GM10248 (cell line): Measurements from ENCODE around the gene PTPRG.

ENCODE experiments used
- CTCF ChIA-PET: fragments of 300-600 bp; sonication (Branson Sonifier 250); formaldehyde crosslinking; extraction: SDS; loops from one replicate; lab custom pipeline; 2021; ENCODE audit warnings: antibody characterized with exemption; lab: Yijun Ruan, JAX
- POLR2A ChIA-PET: fragments of 350-650 bp; sonication (Branson Sonifier 250); formaldehyde crosslinking; extraction: SDS; loops from one replicate; lab custom pipeline; 2020; ENCODE audit warnings: antibody characterized with exemption; lab: Yijun Ruan, JAX
- DNase-seq: peaks from one replicate; pipeline ENCODE4 v3.0.0; 2012; ENCODE audit errors: extremely low spot score
- CTCF ChIP-seq: IDR thresholded peaks from 2 replicates; pipeline ENCODE4 v1.5.1; 2012; ENCODE audit warnings: mild to moderate bottlenecking, low read depth; ENCODE audit errors: extremely low read depth, missing control alignments, control extremely low read depth

The PTPRG gene

GRCh38 chr3:62164746-62165145 is 603.4 kb downstream of the PTPRG start:
- ChIA-PET CTCF (no interaction called here), POLR2A (no interaction called here)
- no peak for TF ChIP-seq CTCF
- no peak for DNase-seq

- no peak for DNase-seq
- CTCF ChIA-PET: no interaction called here
- TF ChIP-seq CTCF: no peak
- POLR2A ChIA-PET: no interaction called here
Measured at GRCh38 chr3:62167566-62168262, 606.3 kb downstream of the PTPRG start.

- CTCF ChIA-PET: no interaction called here
- no peak for DNase-seq
- POLR2A ChIA-PET: no interaction called here
- TF ChIP-seq CTCF: no peak
Measured at GRCh38 chr3:62168356-62168755, 607.0 kb downstream of the PTPRG start.

GRCh38 chr3:62169906-62170660 is 608.7 kb downstream of the PTPRG start:
- TF ChIP-seq CTCF: no peak
- POLR2A ChIA-PET: no interaction called here
- CTCF ChIA-PET: interaction anchor here (1.0 to 1.5 kb wide), 5 partner anchors 10 to 32 kb away, joined by 3 to 4 read pairs (median 3); no protein-coding TSS in a partner anchor
- no peak for DNase-seq

GRCh38 chr3:62171789-62172188 is 610.4 kb downstream of the PTPRG start:
- TF ChIP-seq CTCF: no peak
- DNase-seq: no peak
- ChIA-PET CTCF (no interaction called here), POLR2A (no interaction called here)

- ChIA-PET POLR2A (no interaction called here), CTCF (no interaction called here)
- no peak for DNase-seq
- TF ChIP-seq CTCF: no peak
Measured at GRCh38 chr3:62172199-62172598, 610.8 kb downstream of the PTPRG start.
